Mucosa of rectum (tissue), 2 donors: ENCODE results near the gene ICE2.

ENCODE experiments used
- H3K27ac ChIP-seq, 2 donors: one replicate each; pipeline ENCODE4 v1.7.0; 2013; ENCODE audit warnings: inconsistent platforms in 2 of 2, low read depth in 2 of 2, low read length in 2 of 2
- H3K27me3 ChIP-seq, 2 donors: one replicate each; pipeline ENCODE4 v1.7.0; 2013; ENCODE audit warnings: low read length in 2 of 2; ENCODE audit not compliant: control insufficient read depth in 2 of 2, insufficient read depth in 2 of 2
- H3K36me3 ChIP-seq, 2 donors: one replicate each; pipeline ENCODE4 v1.7.0; 2013; ENCODE audit warnings: low read length in 2 of 2; ENCODE audit not compliant: control insufficient read depth in 2 of 2, insufficient read depth in 2 of 2
- H3K4me1 ChIP-seq, 2 donors: one replicate each; pipeline ENCODE4 v1.7.0; 2013; ENCODE audit warnings: low read length in 2 of 2, mild to moderate bottlenecking in 1 of 2; ENCODE audit not compliant: control insufficient read depth in 2 of 2, insufficient read depth in 2 of 2
- H3K4me3 ChIP-seq, 2 donors: one replicate each; pipeline ENCODE4 v1.7.0; 2013; ENCODE audit warnings: low read length in 2 of 2
- H3K9ac ChIP-seq, 2 donors: one replicate each; pipeline ENCODE4 v1.7.0; 2013; ENCODE audit warnings: low read length in 2 of 2, low read depth in 1 of 2, mild to moderate bottlenecking in 1 of 2
- H3K9me3 ChIP-seq, 2 donors: one replicate each; pipeline ENCODE4 v1.7.0; 2013; ENCODE audit warnings: low read length in 2 of 2; ENCODE audit not compliant: control insufficient read depth in 2 of 2
- donor health status: healthy.
- donor health status: Normal muscosa, but diverticular disease.

ICE2 gene

DNA sequence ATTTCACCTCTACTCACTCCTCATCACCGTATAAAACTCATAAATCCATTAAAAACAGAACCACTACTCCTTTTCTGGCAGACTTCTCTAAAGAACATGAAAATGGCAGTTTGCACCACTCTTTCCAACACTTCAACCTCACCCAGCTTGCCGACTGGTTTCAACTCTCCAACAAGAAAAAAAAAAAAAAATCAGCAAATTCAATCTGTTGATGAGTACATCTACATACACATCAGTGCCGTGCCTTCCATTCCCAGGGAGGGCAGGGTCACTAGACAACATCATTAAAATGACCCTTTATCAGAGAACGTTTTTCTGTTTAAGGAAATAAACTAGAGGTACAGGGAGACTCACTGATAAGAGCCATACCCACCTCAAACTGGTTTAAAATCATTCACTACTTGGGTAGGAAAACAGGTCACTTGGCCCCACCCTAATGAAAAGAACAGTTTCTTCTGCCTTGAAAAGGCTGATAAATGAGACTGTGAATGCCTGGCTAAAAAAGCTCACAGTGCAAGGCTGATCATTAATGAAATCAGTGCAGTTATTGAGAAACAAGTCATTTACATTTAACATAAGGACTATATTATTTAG, 87.1 kb downstream of the ICE2 start:
- Histone ChIP-seq H3K27ac (peak overlapping the region; percentile 99), H3K9ac (peak overlapping the region in 1 of 2 donors; percentile 56), H3K4me1 (peaks cover 68 to 80% of the 10 kb centered on the region in 2 donors), H3K4me3 (peak overlapping the region in 1 of 2 donors; percentile 29), H3K27me3 (no peaks in the 10 kb centered on the region), H3K9me3 (no peaks in the 10 kb centered on the region), H3K36me3 (peaks cover 14 to 17% of the 10 kb centered on the region in 2 donors)

DNA sequence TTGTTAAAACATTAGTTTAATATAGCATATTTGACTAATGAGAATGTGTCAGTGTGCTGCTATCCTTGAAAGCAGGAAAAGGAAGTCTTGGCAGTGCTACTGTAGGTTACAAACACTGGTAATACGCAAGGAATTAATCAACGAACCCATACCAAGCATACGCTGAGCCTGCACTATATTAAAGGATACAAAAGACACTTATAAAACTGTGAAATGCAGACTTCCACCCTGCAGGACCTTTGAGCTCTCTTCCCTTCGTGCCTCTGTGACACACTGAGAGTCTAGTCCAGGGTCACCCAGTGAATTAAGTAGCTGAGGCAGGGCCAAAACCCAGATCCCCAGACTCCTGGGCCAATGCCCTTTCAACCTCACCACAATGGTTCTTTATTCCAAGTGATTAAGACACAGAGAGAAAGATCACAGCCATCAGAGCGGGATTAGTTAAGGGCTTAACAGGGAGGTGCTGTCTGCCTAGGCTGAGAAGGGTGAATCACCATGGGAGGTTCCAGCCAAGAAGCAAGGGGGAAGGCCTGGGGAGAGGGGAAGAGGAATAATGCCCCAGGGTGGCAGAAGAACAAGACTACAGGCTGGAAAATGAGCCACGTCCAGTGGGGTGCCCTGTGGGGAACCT, 88.0 kb downstream of the ICE2 start:
- Histone ChIP-seq H3K4me1 (peaks cover 62 to 72% of the 10 kb centered on the region in 2 donors), H3K9me3 (no peaks in the 10 kb centered on the region), H3K4me3 (peak overlapping the region; percentile 27 to 37), H3K27ac (peak overlapping the region; percentile 99), H3K36me3 (peaks cover 16 to 17% of the 10 kb centered on the region in 2 donors), H3K27me3 (no peaks in the 10 kb centered on the region), H3K9ac (peak overlapping the region in 1 of 2 donors; percentile 56)

DNA sequence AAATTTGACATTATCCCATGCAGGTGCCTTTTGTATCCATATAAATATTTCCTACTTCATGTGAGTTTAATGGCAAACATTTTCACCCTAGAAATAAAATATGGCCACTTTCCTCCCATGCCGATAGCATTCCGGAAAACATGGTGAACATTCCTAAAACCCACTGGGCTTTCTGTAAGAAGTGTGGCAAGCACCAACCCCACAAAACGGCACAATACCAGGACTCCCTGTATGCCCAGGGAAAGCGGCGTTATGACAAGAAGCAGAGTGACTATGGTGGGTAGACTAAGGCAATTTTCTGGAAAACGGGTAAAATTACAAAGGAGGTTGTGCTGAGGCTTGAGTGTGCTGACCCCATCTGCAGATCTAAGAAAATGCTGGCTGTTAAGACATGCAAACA, 88.7 kb downstream of the ICE2 start:
- Histone ChIP-seq H3K4me1 (peaks cover 56 to 65% of the 10 kb centered on the region in 2 donors), H3K4me3 (peak overlapping the region in 1 of 2 donors; percentile 37), H3K27ac (peak overlapping the region in 1 of 2 donors; percentile 99)

DNA sequence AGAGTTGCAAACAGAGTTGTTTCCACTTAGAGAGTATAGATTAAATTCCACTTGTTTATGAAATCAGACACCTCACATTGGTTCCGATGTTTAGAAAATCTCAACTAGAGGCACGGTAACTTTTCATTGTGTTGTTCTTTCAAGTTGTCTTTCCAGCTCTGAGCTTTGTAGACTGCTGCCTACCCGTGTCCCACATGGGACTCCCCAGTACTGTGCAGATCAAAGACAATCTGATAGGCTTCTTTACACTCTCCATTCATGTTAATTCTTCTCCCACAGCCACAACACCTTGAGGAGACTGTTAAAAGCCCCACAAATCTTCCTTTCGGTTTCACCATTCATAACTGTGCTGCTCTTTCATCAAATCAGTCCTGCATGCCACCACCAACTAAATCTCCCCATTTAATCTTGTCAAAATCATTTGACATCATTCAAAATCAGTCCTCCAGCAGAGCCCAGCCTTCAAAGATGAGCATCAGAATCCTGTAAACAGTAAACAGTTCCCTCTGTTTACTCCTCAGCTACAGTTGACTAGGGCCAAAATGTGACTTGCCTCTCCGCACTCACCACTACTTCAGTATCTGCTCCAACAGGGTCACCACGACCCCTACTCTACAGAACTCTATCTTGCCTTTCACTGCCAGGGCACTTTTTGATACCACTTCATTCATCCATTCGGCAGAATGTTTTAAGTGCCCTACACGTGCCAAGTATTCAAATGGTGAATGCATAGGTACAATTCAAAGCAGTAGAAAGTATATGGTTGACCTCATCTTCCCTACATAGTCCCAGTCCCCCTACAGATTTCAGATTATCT, 89.5 kb downstream of the ICE2 start:
- peaks cover 17 to 21% of the 10 kb centered on the region in 2 donors for H3K36me3 ChIP-seq

More for the DNA sequence above, 88.7 kb downstream of the ICE2 start:
- H3K27me3 ChIP-seq: no peaks in the 10 kb centered on the region
- no peak overlapping the region for H3K9ac ChIP-seq
- H3K9me3 ChIP-seq: no peaks in the 10 kb centered on the region
- H3K36me3 ChIP-seq: peaks cover 14 to 17% of the 10 kb centered on the region in 2 donors

DNA sequence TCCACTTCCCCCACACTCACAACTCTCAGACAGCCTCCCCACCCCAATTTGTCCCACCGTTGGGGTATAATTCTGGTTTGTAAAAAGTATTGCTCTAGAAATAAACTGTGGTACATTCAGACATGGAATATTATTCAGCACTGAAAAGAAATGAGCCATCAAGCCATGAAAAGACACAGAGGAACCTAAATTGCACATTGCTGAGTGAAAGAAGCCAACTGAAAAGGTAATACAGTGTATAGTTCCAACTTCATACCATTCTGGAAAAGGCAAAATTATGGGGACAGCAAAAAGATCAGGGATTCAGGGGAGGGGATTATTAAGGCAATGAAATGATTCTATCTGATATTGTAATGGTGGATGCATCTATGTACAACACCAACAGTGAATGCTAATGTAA, 91.6 kb downstream of the ICE2 start:
- no peaks in the 10 kb centered on the region for H3K27me3 ChIP-seq
- H3K9ac ChIP-seq: no peak overlapping the region
- no peaks in the 10 kb centered on the region for H3K9me3 ChIP-seq
- peaks cover 28 to 36% of the 10 kb centered on the region in 2 donors for H3K4me1 ChIP-seq
- H3K27ac ChIP-seq: no peak overlapping the region
- H3K4me3 ChIP-seq: no peak overlapping the region
- H3K36me3 ChIP-seq: peaks cover 35 to 42% of the 10 kb centered on the region in 2 donors

More for the DNA sequence above, 89.5 kb downstream of the ICE2 start:
- H3K9me3 ChIP-seq: no peaks in the 10 kb centered on the region
- no peak overlapping the region for H3K4me3 ChIP-seq
- H3K27me3 ChIP-seq: no peaks in the 10 kb centered on the region
- H3K27ac ChIP-seq: no peak overlapping the region
- H3K9ac ChIP-seq: no peak overlapping the region
- H3K4me1 ChIP-seq: peaks cover 48 to 57% of the 10 kb centered on the region in 2 donors

DNA sequence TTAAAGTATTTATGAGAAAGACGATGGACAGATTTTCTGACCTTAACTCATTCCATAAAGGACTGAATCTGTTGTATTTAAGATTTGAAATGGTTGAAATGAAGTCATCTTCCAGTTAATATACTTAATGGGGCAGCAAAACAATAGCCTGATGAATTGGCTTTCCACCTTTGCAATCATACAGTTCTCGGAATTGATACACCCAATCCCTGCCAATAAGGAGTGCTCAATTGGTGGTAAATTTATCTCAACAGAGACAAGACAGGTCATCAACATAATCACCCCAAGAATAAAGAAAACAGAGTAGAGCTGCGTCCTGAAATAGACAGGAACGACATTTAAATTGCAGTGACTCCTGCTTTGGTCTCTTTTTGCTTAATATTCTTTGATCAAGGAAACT, 92.3 kb downstream of the ICE2 start:
- no peaks in the 10 kb centered on the region for H3K27me3 ChIP-seq
- no peak overlapping the region for H3K4me3 ChIP-seq
- no peaks in the 10 kb centered on the region for H3K9me3 ChIP-seq
- H3K9ac ChIP-seq: no peak overlapping the region
- peaks cover 40 to 46% of the 10 kb centered on the region in 2 donors for H3K36me3 ChIP-seq
- peaks cover 21 to 29% of the 10 kb centered on the region in 2 donors for H3K4me1 ChIP-seq
- no peak overlapping the region for H3K27ac ChIP-seq

DNA sequence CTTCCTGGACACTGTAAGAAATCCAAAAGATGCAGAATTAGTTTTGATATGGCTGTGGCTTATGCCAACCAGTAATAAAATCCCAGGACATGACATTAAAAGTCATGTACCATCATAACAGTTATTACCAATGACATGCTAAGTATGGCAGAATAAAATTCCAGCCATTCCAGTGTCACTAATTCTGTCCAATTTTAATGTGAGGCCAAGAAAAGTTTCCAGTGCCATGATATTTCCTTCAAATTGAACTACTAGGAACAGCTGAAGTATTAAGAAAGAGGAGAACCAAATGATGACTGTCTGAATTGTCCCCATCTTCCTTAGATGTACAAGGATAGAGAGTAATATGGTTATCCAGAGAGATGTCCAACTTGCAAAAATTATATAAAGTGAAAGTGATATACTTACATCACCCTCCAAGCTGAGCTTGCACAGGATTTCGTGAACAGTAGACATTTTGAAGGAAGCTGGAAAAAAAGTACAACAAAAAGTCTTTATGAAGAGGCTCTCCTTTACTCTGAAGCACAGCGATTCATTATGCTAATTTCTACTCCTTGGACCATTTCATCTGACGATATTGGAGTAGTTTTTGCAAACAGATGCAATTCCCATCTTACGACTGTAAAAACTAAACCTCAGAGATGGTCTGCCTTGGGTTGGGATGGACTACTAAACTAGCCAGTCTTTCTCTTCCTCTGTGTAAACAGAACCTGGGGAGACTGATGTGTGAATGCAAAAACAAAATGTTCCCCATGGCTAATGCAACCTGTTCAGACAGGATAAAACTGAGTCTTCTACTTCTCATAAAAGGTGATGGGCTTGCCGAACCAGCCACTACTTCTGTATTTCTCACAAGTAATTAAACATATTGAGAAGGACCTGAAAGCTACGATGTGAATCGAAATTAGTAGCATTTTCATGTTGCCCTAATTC, 93.1 kb downstream of the ICE2 start:
- Histone ChIP-seq H3K9me3 (no peaks in the 10 kb centered on the region), H3K9ac (no peak overlapping the region), H3K4me3 (no peak overlapping the region), H3K27ac (no peak overlapping the region), H3K4me1 (peaks cover 14 to 21% of the 10 kb centered on the region in 2 donors), H3K36me3 (peaks cover 43 to 48% of the 10 kb centered on the region in 2 donors), H3K27me3 (no peaks in the 10 kb centered on the region)

DNA sequence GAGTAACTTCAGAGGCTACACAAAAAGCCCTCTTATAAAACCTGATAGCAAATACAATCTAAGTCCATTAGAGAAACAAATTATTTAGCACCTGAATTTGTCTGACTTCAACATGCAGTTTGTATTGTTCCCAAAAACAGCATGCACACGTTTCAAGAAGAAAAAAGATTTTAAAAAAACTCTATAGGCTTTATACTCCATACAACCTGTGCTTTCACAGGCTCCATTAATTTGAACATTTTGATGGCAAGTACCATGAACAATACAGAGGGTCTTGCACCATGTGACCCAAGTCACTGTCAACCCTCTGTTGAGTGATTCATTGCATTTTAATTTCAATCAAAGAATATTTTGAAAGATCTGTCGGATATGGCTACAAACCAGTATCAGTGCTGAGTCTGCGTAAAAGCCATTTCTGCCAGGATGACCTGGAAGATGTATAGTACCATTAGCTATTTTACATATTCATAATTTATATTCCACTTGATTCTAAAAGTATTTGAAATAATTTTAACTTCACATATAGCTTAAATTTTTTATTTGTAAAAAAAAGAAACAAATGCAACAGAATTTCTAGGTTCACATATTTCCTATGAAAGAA, 94.3 kb downstream of the ICE2 start:
- Histone ChIP-seq H3K4me3 (no peak overlapping the region), H3K27me3 (no peaks in the 10 kb centered on the region), H3K4me1 (peaks cover 14% of the 10 kb centered on the region in 2 donors), H3K27ac (no peak overlapping the region), H3K36me3 (peaks cover 48 to 49% of the 10 kb centered on the region in 2 donors), H3K9ac (no peak overlapping the region), H3K9me3 (no peaks in the 10 kb centered on the region)

DNA sequence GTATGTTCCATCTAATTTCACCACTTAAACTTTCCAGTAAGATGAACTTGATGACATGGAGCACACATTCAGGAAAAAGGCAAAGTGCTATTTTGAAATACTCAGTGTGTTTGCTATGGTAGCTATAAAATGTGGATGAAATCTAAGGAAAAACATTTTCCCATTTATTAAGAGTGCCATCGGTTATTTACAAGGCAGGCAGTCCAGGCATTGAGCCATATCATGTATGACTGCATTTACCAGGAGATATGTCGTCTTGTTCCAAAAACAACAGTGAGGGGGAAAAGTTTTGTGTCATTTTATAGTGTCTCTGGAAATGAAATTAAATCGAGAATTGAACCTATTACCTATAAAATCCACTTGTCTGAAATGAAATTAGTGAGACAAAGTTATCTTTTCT, 94.9 kb downstream of the ICE2 start:
- no peaks in the 10 kb centered on the region for H3K27me3 ChIP-seq
- H3K9ac ChIP-seq: no peak overlapping the region
- no peaks in the 10 kb centered on the region for H3K9me3 ChIP-seq
- peaks cover 8 to 11% of the 10 kb centered on the region in 2 donors for H3K4me1 ChIP-seq
- H3K36me3 ChIP-seq: peaks cover 49 to 54% of the 10 kb centered on the region in 2 donors
- no peak overlapping the region for H3K27ac ChIP-seq
- no peak overlapping the region for H3K4me3 ChIP-seq
